H1 (cell line): ENCODE data around the gene IL17RD. TPM values are rescaled to one million over a fixed set of nuclear protein-coding genes. Genes with fewer than 3 reads are reported as not detected.

Experiments used
- CTCF ChIA-PET: fragments of 300-600 bp; sonication (Branson Sonifier 250); formaldehyde crosslinking; loops from one replicate; lab custom pipeline; 2021; ENCODE audit not compliant: partially characterized antibody; lab: Charles Lee
- POLR2A ChIA-PET: fragments of 300-600 bp; sonication (Branson Sonifier 250); formaldehyde crosslinking; loops from one replicate; lab custom pipeline; 2021; ENCODE audit warnings: inconsistent platforms; ENCODE audit not compliant: partially characterized antibody; lab: Charles Lee
- DNase-seq, 2 experiments: peaks; one replicate each; pipeline versions ENCODE4 v3.0.0 to v3.0.0-alpha.2; 2010 to 2022; ENCODE audit warnings: low spot score in 2 of 2, low read depth in 1 of 2, mixed read lengths in 1 of 2
- FAIRE-seq: peaks from 2 replicates; lab custom pipeline; 2011; peaks lifted over from hg19 to GRCh38; lab: Jason Lieb, UNC
- H2AFZ ChIP-seq: 2 replicates; pipeline ENCODE4 v1.8.1; 2012; ENCODE audit warnings: low read length, inconsistent platforms
- H2AK5ac ChIP-seq: 2 replicates; pipeline ENCODE4 v1.6.1; 2013; ENCODE audit warnings: low read depth, low read length
- H2BK120ac ChIP-seq: replicated peaks from 2 replicates; pipeline ENCODE3; 2013; ENCODE audit warnings: low read depth, low read length, inconsistent platforms
- H2BK12ac ChIP-seq: 2 replicates; pipeline ENCODE4 v1.6.1; 2013; ENCODE audit warnings: low read depth, low read length
- H2BK15ac ChIP-seq: 2 replicates; pipeline ENCODE4 v1.6.1; 2013; ENCODE audit warnings: low read length
- H2BK20ac ChIP-seq: 2 replicates; pipeline ENCODE4 v1.6.1; 2013; ENCODE audit warnings: low read length
- H2BK5ac ChIP-seq: 2 replicates; pipeline ENCODE4 v1.6.1; 2013; ENCODE audit warnings: low read depth, low read length
- H3K14ac ChIP-seq: 2 replicates; pipeline ENCODE4 v1.6.1; 2013; ENCODE audit warnings: inconsistent platforms; ENCODE audit not compliant: insufficient read length
- H3K18ac ChIP-seq: 2 replicates; pipeline ENCODE4 v1.6.1; 2013; ENCODE audit warnings: low read length; ENCODE audit errors: extremely low read depth
- H3K23ac ChIP-seq: 2 replicates; pipeline ENCODE4 v1.6.1; 2013; ENCODE audit warnings: inconsistent platforms; ENCODE audit not compliant: insufficient read length
- H3K23me2 ChIP-seq: 2 replicates; pipeline ENCODE4 v1.6.1; 2013; ENCODE audit warnings: low read depth, low read length
- H3K27ac ChIP-seq: 2 replicates; pipeline ENCODE4 v1.6.1; 2011; ENCODE audit warnings: low read depth, low read length, inconsistent platforms
- H3K27me3 ChIP-seq, 4 experiments: replicated peaks in 1 of 4; 1 replicate in 1 of 4; 2 replicates in 3 of 4; pipeline versions ENCODE4 v1.6.1 to v1.8.1; 2011 to 2013; ENCODE audit warnings: low read length in 3 of 4, mild to moderate bottlenecking in 3 of 4, inconsistent platforms in 2 of 4, mixed read lengths in 2 of 4, moderate library complexity in 1 of 4; ENCODE audit not compliant: control insufficient read depth in 3 of 4, insufficient read depth in 3 of 4; ENCODE audit errors: extremely low read depth in 1 of 4
- H3K36me3 ChIP-seq, 4 experiments: 2 replicates each; pipeline versions ENCODE4 v1.6.1 to v1.8.1; 2011 to 2013; ENCODE audit warnings: mild to moderate bottlenecking in 4 of 4, low read length in 3 of 4, moderate library complexity in 2 of 4, control low read depth in 1 of 4, inconsistent platforms in 1 of 4; ENCODE audit not compliant: insufficient read depth in 4 of 4, control insufficient read depth in 2 of 4
- H3K4ac ChIP-seq: replicated peaks from 2 replicates; pipeline ENCODE3; 2013; ENCODE audit warnings: low read length, low read depth, mixed read lengths, inconsistent platforms; ENCODE audit not compliant: insufficient read length
- H3K4me1 ChIP-seq, 4 experiments: replicated peaks in 1 of 4; 1 replicate in 1 of 4; 2 replicates in 3 of 4; pipeline versions ENCODE4 v1.6.1 to v1.8.1; 2011 to 2013; ENCODE audit warnings: low read length in 3 of 4, inconsistent platforms in 2 of 4, mixed read lengths in 1 of 4; ENCODE audit not compliant: insufficient read depth in 4 of 4, control insufficient read depth in 3 of 4
- H3K4me2 ChIP-seq, 2 experiments: 2 replicates each; pipeline versions ENCODE4 v1.6.1 to v1.8.1; 2011 to 2013; ENCODE audit warnings: low read depth in 2 of 2, low read length in 2 of 2, control low read depth in 1 of 2, inconsistent platforms in 1 of 2, mild to moderate bottlenecking in 1 of 2; ENCODE audit not compliant: insufficient read depth in 1 of 2
- H3K4me3 ChIP-seq, 4 experiments: fragments of 200-600, 300-600 bp in 1 of 4; sonication (generic), shearing (Covaris generic), sonication (Bioruptor Twin) in 1 of 4; 2 replicates each; pipeline versions ENCODE4 v1.5.1 to v1.8.1; 2011 to 2016; ENCODE audit warnings: low read length in 4 of 4, low read depth in 3 of 4, control low read depth in 2 of 4, inconsistent platforms in 2 of 4, mild to moderate bottlenecking in 2 of 4, mixed read lengths in 1 of 4, moderate library complexity in 1 of 4; ENCODE audit not compliant: insufficient read depth in 2 of 4; ENCODE audit errors: extremely low read depth in 1 of 4
- H3K56ac ChIP-seq: replicated peaks from 2 replicates; pipeline ENCODE3; 2013; ENCODE audit warnings: low read depth, mild to moderate bottlenecking, mixed read lengths, low read length, inconsistent platforms; ENCODE audit not compliant: insufficient read length
- H3K79me1 ChIP-seq: 2 replicates; pipeline ENCODE4 v1.6.1; 2013; ENCODE audit warnings: low read depth, low read length, control low read depth
- H3K79me2 ChIP-seq, 2 experiments: 2 replicates each; pipeline versions ENCODE4 v1.6.1 to v1.8.1; 2012 to 2013; ENCODE audit warnings: low read length in 2 of 2, mild to moderate bottlenecking in 2 of 2, inconsistent platforms in 1 of 2; ENCODE audit not compliant: insufficient read depth in 2 of 2, control insufficient read depth in 1 of 2
- H3K9ac ChIP-seq, 4 experiments: replicated peaks in 1 of 4; 1 replicate in 1 of 4; 2 replicates in 3 of 4; pipeline versions ENCODE4 v1.6.1 to v1.8.1; 2011 to 2013; ENCODE audit warnings: low read depth in 3 of 4, low read length in 3 of 4, control low read depth in 2 of 4, mild to moderate bottlenecking in 2 of 4, moderate library complexity in 2 of 4, inconsistent platforms in 1 of 4; ENCODE audit errors: extremely low read depth in 1 of 4
- H3K9me3 ChIP-seq, 2 experiments: 2 replicates each; pipeline versions ENCODE4 v1.6.1 to v1.8.1; 2012 to 2013; ENCODE audit warnings: mild to moderate bottlenecking in 2 of 2, moderate library complexity in 2 of 2, control low read depth in 1 of 2, inconsistent platforms in 1 of 2, low read depth in 1 of 2, low read length in 1 of 2, mixed read lengths in 1 of 2; ENCODE audit not compliant: insufficient read depth in 2 of 2
- H4K20me1 ChIP-seq, 2 experiments: replicated peaks in 1 of 2; 2 replicates each; pipeline versions ENCODE3 to v1.8.1; 2011 to 2013; ENCODE audit warnings: inconsistent platforms in 2 of 2, low read length in 2 of 2, mild to moderate bottlenecking in 1 of 2; ENCODE audit not compliant: insufficient read depth in 2 of 2, control insufficient read depth in 1 of 2
- H4K5ac ChIP-seq: 2 replicates; pipeline ENCODE4 v1.6.1; 2013; ENCODE audit warnings: low read length, low read depth, mixed read lengths, inconsistent platforms; ENCODE audit not compliant: insufficient read length
- H4K8ac ChIP-seq: 2 replicates; pipeline ENCODE4 v1.8.0; 2013; ENCODE audit warnings: mild to moderate bottlenecking, moderate library complexity, low read length, inconsistent platforms; ENCODE audit not compliant: insufficient read depth; ENCODE audit errors: extremely low read depth
- H4K91ac ChIP-seq: replicated peaks from 2 replicates; pipeline ENCODE3; 2013; ENCODE audit warnings: low read length, mixed read lengths, inconsistent platforms; ENCODE audit not compliant: insufficient read length
- CBX5 ChIP-seq: fragments of 300-800, 300-1000 bp; sonication (generic); IDR thresholded peaks from 2 replicates; pipeline ENCODE4 v1.7.1; 2016; ENCODE audit warnings: antibody characterized with exemption, low read length, low read depth
- CBX8 ChIP-seq: fragments of 300-800, 300-1000 bp; sonication (generic); IDR thresholded peaks from 2 replicates; pipeline ENCODE4 v1.7.1; 2016; ENCODE audit warnings: low read depth, low read length, borderline replicate concordance
- E2F6 ChIP-seq: IDR thresholded peaks from 2 replicates; pipeline ENCODE4 v1.6.1; 2012; ENCODE audit warnings: inconsistent platforms
- JUND ChIP-seq: IDR thresholded peaks from 2 replicates; pipeline ENCODE4 v1.6.1; 2011; ENCODE audit warnings: mild to moderate bottlenecking, improper control_type of control experiment, low read length
- KDM4A ChIP-seq: IDR thresholded peaks from one replicate; pipeline ENCODE4 v1.7.1; 2012; ENCODE audit warnings: low read depth, mild to moderate bottlenecking, moderate library complexity, low read length, inconsistent platforms; ENCODE audit not compliant: severe bottlenecking
- KDM5A ChIP-seq: fragments of 200-600 bp; IDR thresholded peaks from 2 replicates; pipeline ENCODE4 v1.7.1; 2012; ENCODE audit warnings: mild to moderate bottlenecking, low read length, inconsistent platforms, mixed read lengths
- POLR2AphosphoS5 ChIP-seq: IDR thresholded peaks from 2 replicates; pipeline ENCODE4 v1.6.1; 2011; ENCODE audit warnings: low read depth, low read length
- POU5F1 ChIP-seq: IDR thresholded peaks from 2 replicates; pipeline ENCODE4 v1.6.1; 2011; ENCODE audit warnings: low read depth, mild to moderate bottlenecking, low read length, moderate library complexity
- SIN3A ChIP-seq, 2 experiments: IDR thresholded peaks in 1 of 2; conservative IDR thresholded peaks in 1 of 2; 2 replicates each; pipeline ENCODE4 v1.6.1; 2011 to 2012; ENCODE audit warnings: low read length in 2 of 2, improper control_type of control experiment in 1 of 2, low read depth in 1 of 2, mild to moderate bottlenecking in 1 of 2
- SRF ChIP-seq: IDR thresholded peaks from 2 replicates; pipeline ENCODE4 v1.6.1; 2011; ENCODE audit warnings: mild to moderate bottlenecking, low read depth, low read length, moderate library complexity
- TBP ChIP-seq: IDR thresholded peaks from 2 replicates; pipeline ENCODE4 v1.6.1; 2011; ENCODE audit warnings: low read depth, low read length, improper control_type of control experiment
- TEAD4 ChIP-seq: IDR thresholded peaks from 2 replicates; pipeline ENCODE4 v1.6.1; 2012; ENCODE audit warnings: low read depth, low read length, inconsistent platforms, mixed read lengths
- WGBS, 2 experiments: shearing (Covaris generic) in 1 of 2; methylation state at CpG; one replicate each; pipeline versions ENCODE4 v1.1.6 to v1.1.7; 2013 to 2015; ENCODE audit warnings: low lambda C conversion rate in 2 of 2, mixed read lengths in 2 of 2, inconsistent platforms in 1 of 2, low coverage in 1 of 2, missing lambda C conversion rate in 1 of 2; ENCODE audit not compliant: insufficient replicate concordance in 2 of 2, insufficient coverage in 1 of 2, insufficient read length in 1 of 2; ENCODE audit errors: extremely low coverage in 1 of 2, missing lambda C conversion rate in 1 of 2; 5-methylcytosine and 5-hydroxymethylcytosine counted together
- polyA plus RNA-seq, 7 experiments: library from polyadenylated mRNA; depleted of rRNA in 3 of 7; stranded (reverse) in 5 of 7; unstranded in 2 of 7; fragments of >200 nt in 5 of 7; fragments of 200-250 nt in 2 of 7; gene quantifications; 1 replicate in 5 of 7; 2 replicates in 1 of 7; 4 replicates in 1 of 7; pipeline versions ENCODE4 v1.2.1 to v1.2.3, GENCODE V29; 2011 to 2013; ENCODE audit warnings: missing spikeins in 2 of 7, mixed read lengths in 2 of 7
- total RNA-seq: library from RNA; stranded (reverse); fragmentation: NEBNext Ultra II Directional; extraction: Animal tissue kit (Norgen Biotek cat#: 25700); gene quantifications from 2 replicates; pipeline ENCODE4 v1.2.1, GENCODE V29; 2021

IL17RD gene
- total and polyA plus RNA-seq, 2 of the 8 experiments (the other 6 are each of a cell fraction or from before 2014, with no cell fraction given) = 10.9 to 48.9 TPM

- Histone ChIP-seq H3K18ac (no peak overlapping the region), H2AK5ac (no peak overlapping the region), H3K9me3 (no peaks in the 10 kb centered on the region), H2BK120ac (no peak overlapping the region), H2BK15ac (no peak overlapping the region), H2BK12ac (no peak overlapping the region), H4K5ac (no peak overlapping the region), H3K4me3 (no peak overlapping the region), H2AFZ (no peak overlapping the region), H3K4me2 (no peak overlapping the region), H3K79me2 (no peaks in the 10 kb centered on the region), H4K20me1 (peaks cover 0 to 2% of the 10 kb centered on the region in 2 experiments), H3K36me3 (peaks cover 0 to 5% (median 3%) of the 10 kb centered on the region in 4 experiments; a peak in 3 of 8 replicates), H4K8ac (no peak overlapping the region), H3K4ac (no peak overlapping the region), H3K14ac (no peak overlapping the region), H3K27ac (no peak overlapping the region), H3K27me3 (no peaks in the 10 kb centered on the region), H3K23ac (no peak overlapping the region), H3K56ac (no peak overlapping the region), H3K23me2 (no peaks in the 10 kb centered on the region), H2BK5ac (no peak overlapping the region), H2BK20ac (no peak overlapping the region), H3K4me1 (peaks cover 0 to 12% (median 8%) of the 10 kb centered on the region in 4 experiments; a peak in 4 of 7 replicates), H3K79me1 (peaks cover 3% of the 10 kb centered on the region; the same call in 1 of the 2 replicates), H4K91ac (no peak overlapping the region), H3K9ac (no peak overlapping the region)
- WGBS, 2 experiments = 80% methylated on average over 14 of the region's 14 CpGs; no CpG with 5 or more reads in 1 of the 2 experiments
- ChIA-PET CTCF (interaction anchor here (1.0 to 5.1 kb wide), 12 partner anchors 9 to 114 kb away, joined by 3 to 44 read pairs (median 8); no protein-coding TSS in a partner anchor), POLR2A (interaction anchor here (1.5 to 2.9 kb wide), 4 partner anchors 10 to 21 kb away, joined by 3 to 19 read pairs (median 6); no protein-coding TSS in a partner anchor)
- FAIRE-seq (no peak), DNase-seq (no peak)
- no peak for TF ChIP-seq KDM4A
- TF ChIP-seq CBX5 = no peak
- no peak for TF ChIP-seq POU5F1
- no peak for TF ChIP-seq POLR2AphosphoS5
- TF ChIP-seq SRF = no peak
- no peak for TF ChIP-seq TEAD4
- TF ChIP-seq JUND = no peak
- TF ChIP-seq CBX8 = no peak
- no peak for TF ChIP-seq KDM5A
- TF ChIP-seq SIN3A (conservative IDR thresholded peaks at IDR 0.05 in 1 of 2, IDR thresholded peaks at IDR 0.05 in 1 of 2; ENCODE audit: low read depth in 1 of 2, low read length in 2 of 2) = no peak
- no peak for TF ChIP-seq E2F6
- TF ChIP-seq TBP = no peak
These were observed 54.4 kb downstream of the IL17RD start for GRCh38 chr3:57110798-57111197.
